H1 (cell line): ENCODE data around the gene CBFB. TPM values are rescaled to one million over a fixed set of nuclear protein-coding genes. Genes with fewer than 3 reads are reported as not detected.

ENCODE experiments used
- CHD7 ChIP-seq: fragments of 300-600 bp; sonication (generic); IDR thresholded peaks from 2 replicates; pipeline ENCODE4 v1.7.1; 2012; ENCODE audit warnings: low read length, moderate library complexity, mild to moderate bottlenecking, inconsistent platforms; ENCODE audit not compliant: insufficient replicate concordance
- polyA plus RNA-seq, 7 experiments: library from polyadenylated mRNA; depleted of rRNA in 3 of 7; stranded (reverse) in 5 of 7; unstranded in 2 of 7; fragments of >200 nt in 5 of 7; fragments of 200-250 nt in 2 of 7; gene quantifications; 1 replicate in 5 of 7; 2 replicates in 1 of 7; 4 replicates in 1 of 7; pipeline versions ENCODE4 v1.2.1 to v1.2.3, GENCODE V29; 2011 to 2013; ENCODE audit warnings: missing spikeins in 2 of 7, mixed read lengths in 2 of 7
- total RNA-seq: library from RNA; stranded (reverse); fragmentation: NEBNext Ultra II Directional; extraction: Animal tissue kit (Norgen Biotek cat#: 25700); gene quantifications from 2 replicates; pipeline ENCODE4 v1.2.1, GENCODE V29; 2021

Gene CBFB
- total and polyA plus RNA-seq, 2 of the 8 experiments (the other 6 are each of a cell fraction or from before 2014, with no cell fraction given) = 11.5 to 31.6 TPM

- TF ChIP-seq CHD7 = no peak
These were observed 10.5 kb downstream of the CBFB start (continued) for GRCh38 chr16:67039260-67040020.
